Neural crest cell (in vitro differentiated cells): ENCODE results near the gene AZGP1. TPM values are rescaled to one million over a fixed set of nuclear protein-coding genes. Genes with fewer than 3 reads are reported as not detected.
"Not testable (repeated sequence)": the region's sequence is repeated elsewhere in the genome, so short reads cannot be mapped to it uniquely, and the experiment has no call there.

ENCODE experiments used
- DNase-seq: peaks from one replicate; pipeline ENCODE4 v3.0.0; 2021; ENCODE audit warnings: low read depth, mixed read lengths, low spot score
- H3K27ac Mint-ChIP-seq: one replicate; pipeline ENCODE4 v1.8.0; 2021; ENCODE audit warnings: mild to moderate bottlenecking, mixed read lengths; ENCODE audit not compliant: unreplicated experiment
- H3K27me3 Mint-ChIP-seq: 2 replicates; pipeline ENCODE4 v1.8.0; 2021; ENCODE audit warnings: low read depth, mild to moderate bottlenecking, mixed read lengths
- H3K36me3 Mint-ChIP-seq: 2 replicates; pipeline ENCODE4 v1.8.0; 2021; ENCODE audit warnings: low read depth, mild to moderate bottlenecking, mixed read lengths
- H3K4me1 Mint-ChIP-seq: 2 replicates; pipeline ENCODE4 v1.8.0; 2021; ENCODE audit warnings: mixed read lengths
- H3K4me3 Mint-ChIP-seq: one replicate; pipeline ENCODE4 v1.8.0; 2021; ENCODE audit warnings: mild to moderate bottlenecking, mixed read lengths
- H3K9me3 Mint-ChIP-seq: 2 replicates; pipeline ENCODE4 v1.8.0; 2021; ENCODE audit warnings: mixed read lengths
- total RNA-seq: library from RNA; stranded (reverse); gene quantifications from 2 replicates; pipeline ENCODE4 v1.2.1, GENCODE V29; 2021
- TF ChIP-seq, protein P1 (sequence below): fragments of 200-600 bp; sonication (generic); conservative IDR thresholded peaks from 2 replicates; pipeline ENCODE4 v1.5.0; 2021; ENCODE audit warnings: antibody characterized with exemption, mild to moderate bottlenecking

AZGP1 gene
- total RNA-seq, 1 donor from 2014 or later, result not detected

DNA sequence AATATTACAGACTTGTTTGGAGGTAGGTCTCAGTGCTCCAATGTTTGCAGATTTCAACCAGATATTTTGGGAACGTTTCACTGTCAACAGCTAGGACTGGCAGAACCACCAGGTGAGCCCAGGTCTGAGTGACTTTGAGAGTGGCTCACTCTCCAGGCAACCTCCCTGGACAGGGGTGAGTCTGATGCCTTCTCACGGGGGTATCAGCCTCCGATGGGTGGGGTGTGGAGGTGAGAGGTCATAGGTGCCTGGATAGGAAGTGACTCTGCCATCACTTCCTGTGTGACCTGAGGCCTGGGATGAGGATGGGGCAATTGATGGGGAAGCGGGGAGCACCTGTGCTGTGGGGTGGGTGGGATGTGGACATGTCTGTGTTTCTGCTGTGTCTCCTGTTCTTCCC, 4.6 kb downstream of the AZGP1 start:
- H3K27ac Mint-ChIP-seq, result no peak overlapping the region
- no peaks in the 10 kb centered on the region for H3K9me3 Mint-ChIP-seq
- no peaks in the 10 kb centered on the region for H3K4me1 Mint-ChIP-seq
- no peaks in the 10 kb centered on the region for H3K36me3 Mint-ChIP-seq
- H3K4me3 Mint-ChIP-seq, result no peak overlapping the region
- DNase-seq, result no peak
- peaks cover 43% of the 10 kb centered on the region for H3K27me3 Mint-ChIP-seq
- TF ChIP-seq, protein P1, sequence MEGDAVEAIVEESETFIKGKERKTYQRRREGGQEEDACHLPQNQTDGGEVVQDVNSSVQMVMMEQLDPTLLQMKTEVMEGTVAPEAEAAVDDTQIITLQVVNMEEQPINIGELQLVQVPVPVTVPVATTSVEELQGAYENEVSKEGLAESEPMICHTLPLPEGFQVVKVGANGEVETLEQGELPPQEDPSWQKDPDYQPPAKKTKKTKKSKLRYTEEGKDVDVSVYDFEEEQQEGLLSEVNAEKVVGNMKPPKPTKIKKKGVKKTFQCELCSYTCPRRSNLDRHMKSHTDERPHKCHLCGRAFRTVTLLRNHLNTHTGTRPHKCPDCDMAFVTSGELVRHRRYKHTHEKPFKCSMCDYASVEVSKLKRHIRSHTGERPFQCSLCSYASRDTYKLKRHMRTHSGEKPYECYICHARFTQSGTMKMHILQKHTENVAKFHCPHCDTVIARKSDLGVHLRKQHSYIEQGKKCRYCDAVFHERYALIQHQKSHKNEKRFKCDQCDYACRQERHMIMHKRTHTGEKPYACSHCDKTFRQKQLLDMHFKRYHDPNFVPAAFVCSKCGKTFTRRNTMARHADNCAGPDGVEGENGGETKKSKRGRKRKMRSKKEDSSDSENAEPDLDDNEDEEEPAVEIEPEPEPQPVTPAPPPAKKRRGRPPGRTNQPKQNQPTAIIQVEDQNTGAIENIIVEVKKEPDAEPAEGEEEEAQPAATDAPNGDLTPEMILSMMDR, result no peak

DNA sequence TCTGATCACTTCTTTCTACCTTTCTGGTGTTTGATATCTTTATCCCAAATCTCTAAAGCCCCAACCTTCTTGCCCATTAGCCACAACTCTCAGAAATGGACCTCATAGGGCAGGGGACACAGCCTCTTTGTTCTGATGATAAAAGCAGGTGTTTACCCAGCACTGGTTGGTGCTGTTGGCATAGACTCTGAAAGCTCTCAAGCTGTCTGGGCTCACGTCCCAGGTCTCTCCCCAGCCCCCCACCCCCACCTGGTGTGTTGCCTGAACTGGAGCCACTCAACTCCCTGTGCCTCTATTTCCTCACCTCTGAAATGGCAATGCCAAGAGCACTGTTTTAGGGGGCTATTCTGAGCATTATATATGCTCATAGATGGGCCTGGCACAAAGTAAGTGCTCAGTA, 6.0 kb downstream of the AZGP1 start:
- H3K27ac Mint-ChIP-seq, H3K9me3 Mint-ChIP-seq, H3K36me3 Mint-ChIP-seq, DNase-seq, H3K4me3 Mint-ChIP-seq, H3K4me1 Mint-ChIP-seq: not testable (repeated sequence)
- peaks cover 51% of the 10 kb centered on the region for H3K27me3 Mint-ChIP-seq

DNA sequence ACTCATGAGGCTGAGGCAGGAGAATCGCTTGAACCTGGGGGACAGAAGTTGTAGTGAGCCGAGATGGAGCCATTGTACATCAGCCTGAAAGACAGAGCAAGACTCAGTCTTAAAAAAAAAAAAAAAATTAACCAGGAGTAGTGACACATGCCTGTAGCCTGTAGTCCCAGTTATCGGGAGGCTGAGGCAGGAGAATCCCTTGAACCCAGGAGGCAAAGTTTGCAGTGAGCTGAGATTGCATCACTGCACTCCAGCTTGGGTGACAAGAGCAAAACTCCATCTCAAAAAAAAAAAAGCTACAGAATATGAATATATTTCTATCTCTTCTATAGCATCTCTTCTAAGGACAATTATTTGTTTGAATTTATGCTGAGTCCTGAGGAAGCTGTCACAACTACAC, 6.5 kb downstream of the AZGP1 start:
- Mint-ChIP-seq H3K4me1 (no peaks in the 10 kb centered on the region), H3K9me3 (no peaks in the 10 kb centered on the region), H3K27me3 (peaks cover 56% of the 10 kb centered on the region), H3K36me3 (no peaks in the 10 kb centered on the region), H3K4me3 (no peak overlapping the region), H3K27ac (no peak overlapping the region)
- TF ChIP-seq, protein P1, result no peak
- no peak for DNase-seq

DNA sequence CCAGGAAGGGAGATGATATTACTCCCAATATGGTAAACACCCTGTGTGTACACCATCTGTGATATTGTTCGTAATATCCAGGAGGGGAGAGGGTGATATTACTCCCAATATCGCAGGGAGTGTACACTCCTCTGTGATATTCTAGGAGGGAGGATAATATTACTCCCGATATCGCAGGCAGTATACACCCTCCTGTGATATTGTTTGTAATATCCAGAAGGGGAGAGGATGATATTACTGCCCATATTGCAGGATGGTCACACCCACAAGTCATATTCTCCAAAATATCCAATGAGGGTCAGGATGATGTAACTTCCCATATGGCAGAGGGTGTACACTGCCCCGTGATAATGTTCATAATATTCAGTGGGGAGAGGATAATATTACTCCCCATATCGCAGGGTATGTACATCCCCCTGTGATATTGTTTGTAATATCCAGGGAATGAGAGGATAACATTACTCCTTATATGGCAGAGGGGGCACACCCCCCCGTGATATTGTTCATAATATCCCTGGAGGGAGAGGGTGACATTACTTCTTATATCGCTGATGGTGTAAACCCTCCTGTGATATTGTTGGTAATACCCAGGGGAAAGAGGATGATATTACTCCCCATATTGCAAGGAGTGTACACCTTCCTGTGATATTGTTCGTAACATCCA, 17.1 kb downstream of the AZGP1 start:
- H3K9me3 Mint-ChIP-seq, result no peaks in the 10 kb centered on the region
- H3K27ac Mint-ChIP-seq, result no peak overlapping the region
- no peak overlapping the region for H3K4me3 Mint-ChIP-seq
- no peaks in the 10 kb centered on the region for H3K36me3 Mint-ChIP-seq
- no peaks in the 10 kb centered on the region for H3K4me1 Mint-ChIP-seq
- H3K27me3 Mint-ChIP-seq, result peaks cover 88% of the 10 kb centered on the region
- DNase-seq, result no peak
- TF ChIP-seq, protein P1, result no peak

DNA sequence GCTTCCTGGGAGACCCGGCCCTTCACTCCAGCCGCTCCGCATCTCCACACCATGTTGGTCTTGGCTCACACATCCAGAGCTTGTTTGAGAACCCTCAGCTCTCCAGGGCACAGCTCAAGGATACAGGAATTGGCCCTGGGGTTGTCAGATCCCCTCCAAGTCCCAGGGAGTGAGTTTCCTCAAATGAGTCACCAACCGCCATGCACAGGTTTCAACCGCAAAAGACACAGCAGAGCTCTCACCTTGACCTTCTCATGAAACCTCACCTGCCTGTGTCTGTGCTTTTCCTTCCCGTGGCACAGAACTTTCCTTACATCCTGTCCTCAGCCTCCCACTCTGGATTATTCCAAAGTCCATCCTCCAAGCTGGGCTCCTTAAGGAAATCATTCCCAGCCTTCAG, 20.6 kb downstream of the AZGP1 start:
- Mint-ChIP-seq H3K36me3 (no peaks in the 10 kb centered on the region), H3K27ac (no peak overlapping the region), H3K27me3 (peaks cover 58% of the 10 kb centered on the region), H3K9me3 (peaks cover 4% of the 10 kb centered on the region), H3K4me1 (no peaks in the 10 kb centered on the region), H3K4me3 (no peak overlapping the region)
- TF ChIP-seq, protein P1, result no peak
- DNase-seq, result no peak

DNA sequence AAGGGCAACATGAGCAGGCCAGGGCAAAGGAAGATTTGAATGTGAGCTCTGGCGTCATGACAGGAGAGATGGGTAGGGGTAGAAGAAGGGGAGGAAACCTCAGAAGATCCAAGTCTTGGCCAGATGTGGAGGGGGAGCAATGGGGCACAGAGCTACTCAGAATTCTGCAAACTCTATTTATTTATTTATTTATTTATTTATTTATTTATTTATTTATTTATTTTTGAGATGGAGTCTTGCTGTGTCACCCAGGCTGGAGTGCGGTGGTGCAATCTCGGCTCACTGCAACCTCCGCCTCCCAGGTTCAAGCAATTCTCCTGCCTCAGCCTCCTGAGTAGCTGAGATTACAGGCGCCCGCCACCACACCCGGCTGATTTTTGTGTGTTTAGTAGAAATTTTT, 21.2 kb downstream of the AZGP1 start:
- H3K36me3 Mint-ChIP-seq, H3K9me3 Mint-ChIP-seq, H3K4me1 Mint-ChIP-seq, DNase-seq, H3K4me3 Mint-ChIP-seq, H3K27ac Mint-ChIP-seq: not testable (repeated sequence)
- peaks cover 54% of the 10 kb centered on the region for H3K27me3 Mint-ChIP-seq

DNA sequence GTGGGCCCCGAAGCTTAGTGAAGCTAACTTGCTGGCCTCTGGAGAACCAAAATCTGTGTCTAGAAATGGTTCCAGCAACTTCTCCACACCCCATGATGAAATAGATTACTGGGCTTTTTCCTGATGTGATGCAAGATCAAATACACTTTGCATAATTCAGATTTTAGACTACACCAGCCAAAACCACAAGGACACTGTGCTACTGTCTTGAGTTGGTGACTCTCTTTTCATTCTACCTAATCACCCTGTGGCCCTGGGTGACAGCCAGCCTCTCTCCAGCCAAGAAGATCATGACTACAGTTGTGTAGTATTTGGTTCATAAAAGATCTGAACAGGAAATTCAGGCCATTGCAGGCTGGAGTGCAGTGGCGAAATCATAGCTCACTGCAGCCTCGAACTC, 22.2 kb downstream of the AZGP1 start:
- Mint-ChIP-seq H3K9me3 (peaks cover 8% of the 10 kb centered on the region), H3K27ac (no peak overlapping the region), H3K36me3 (no peaks in the 10 kb centered on the region), H3K4me3 (no peak overlapping the region), H3K4me1 (peaks cover 4% of the 10 kb centered on the region), H3K27me3 (peaks cover 46% of the 10 kb centered on the region)
- DNase-seq, result no peak
- TF ChIP-seq, protein P1, result no peak

DNA sequence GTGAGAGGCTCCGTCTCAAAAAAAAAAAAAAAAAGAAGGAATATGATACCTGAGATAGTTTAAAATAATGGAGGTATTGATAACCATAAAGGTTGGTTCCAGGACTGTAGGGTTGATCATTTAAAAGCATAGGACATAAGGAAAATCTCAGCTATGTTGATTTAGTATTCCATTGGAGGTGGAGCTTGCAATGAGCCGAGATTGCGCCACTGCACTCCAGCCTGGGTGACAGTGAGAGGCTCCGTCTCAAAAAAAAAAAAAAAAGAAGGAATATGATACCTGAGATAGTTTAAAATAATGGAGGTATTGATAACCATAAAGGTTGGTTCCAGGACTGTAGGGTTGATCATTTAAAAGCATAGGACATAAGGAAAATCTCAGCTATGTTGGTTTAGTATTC, 23.2 kb downstream of the AZGP1 start:
- not testable (repeated sequence) for DNase-seq, H3K9me3 Mint-ChIP-seq, H3K36me3 Mint-ChIP-seq, H3K4me1 Mint-ChIP-seq, H3K27ac Mint-ChIP-seq, H3K4me3 Mint-ChIP-seq
- peaks cover 36% of the 10 kb centered on the region for H3K27me3 Mint-ChIP-seq

DNA sequence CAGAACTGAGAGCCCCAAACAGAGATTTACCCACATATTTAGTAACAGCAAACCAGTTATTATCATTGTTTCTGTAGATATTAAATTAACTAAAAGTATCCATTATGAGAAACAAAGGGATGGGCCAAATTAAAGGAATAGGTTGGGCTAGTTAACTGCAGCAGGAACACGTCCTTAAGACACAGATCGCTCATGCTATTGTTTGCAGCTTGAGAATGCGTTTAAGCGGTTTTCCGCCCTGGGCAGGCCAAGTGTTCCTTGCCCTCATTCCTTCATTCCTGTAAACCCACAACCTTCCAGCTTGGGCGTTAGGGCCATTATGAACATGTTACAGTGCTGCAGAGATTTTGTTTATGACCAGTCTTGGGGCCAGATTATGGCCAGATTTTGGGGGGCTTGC, 25.0 kb downstream of the AZGP1 start:
- H3K27ac Mint-ChIP-seq, H3K9me3 Mint-ChIP-seq, H3K36me3 Mint-ChIP-seq, H3K4me3 Mint-ChIP-seq, DNase-seq: not testable (repeated sequence)
- Mint-ChIP-seq H3K27me3 (peaks cover 21% of the 10 kb centered on the region), H3K4me1 (peaks cover 10% of the 10 kb centered on the region)
